AG09309 (cell line): ENCODE results near the gene YPEL4.

Experiments used
- DNase-seq: peaks from one replicate; pipeline ENCODE4 v3.0.0-alpha.2; 2010; ENCODE audit warnings: low read depth
- H3K4me3 ChIP-seq: 2 replicates; pipeline ENCODE4 v1.5.1; 2011; ENCODE audit warnings: mild to moderate bottlenecking, low read depth, low read length, moderate library complexity; ENCODE audit not compliant: control insufficient read depth
- TF ChIP-seq, protein P1 (sequence below): IDR thresholded peaks from 2 replicates; pipeline ENCODE4 v1.5.1; 2011; ENCODE audit warnings: mild to moderate bottlenecking, low read depth, low read length, inconsistent platforms; ENCODE audit not compliant: insufficient read depth, control insufficient read depth; ENCODE audit errors: missing control alignments

Gene YPEL4

DNA sequence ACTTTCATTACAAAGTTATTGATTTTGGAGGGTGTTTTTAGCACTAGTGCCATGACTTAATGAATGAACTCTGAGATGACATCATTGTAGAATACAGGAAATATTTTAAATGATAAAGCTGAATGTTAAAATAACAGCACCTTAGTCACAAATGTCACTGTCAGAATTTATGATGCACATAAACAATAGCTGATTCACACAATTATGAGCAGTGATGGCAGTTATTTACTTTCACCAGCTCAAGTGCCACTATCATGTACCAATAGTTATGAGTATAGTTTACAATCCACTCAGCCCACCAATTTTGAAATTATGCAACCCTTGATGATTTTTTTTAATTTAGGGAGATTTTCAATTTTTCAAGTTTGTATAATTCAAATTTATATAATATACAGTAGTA, 29.2 kb downstream of the YPEL4 start:
- H3K4me3 ChIP-seq, result no peak overlapping the region
- TF ChIP-seq, protein P1, sequence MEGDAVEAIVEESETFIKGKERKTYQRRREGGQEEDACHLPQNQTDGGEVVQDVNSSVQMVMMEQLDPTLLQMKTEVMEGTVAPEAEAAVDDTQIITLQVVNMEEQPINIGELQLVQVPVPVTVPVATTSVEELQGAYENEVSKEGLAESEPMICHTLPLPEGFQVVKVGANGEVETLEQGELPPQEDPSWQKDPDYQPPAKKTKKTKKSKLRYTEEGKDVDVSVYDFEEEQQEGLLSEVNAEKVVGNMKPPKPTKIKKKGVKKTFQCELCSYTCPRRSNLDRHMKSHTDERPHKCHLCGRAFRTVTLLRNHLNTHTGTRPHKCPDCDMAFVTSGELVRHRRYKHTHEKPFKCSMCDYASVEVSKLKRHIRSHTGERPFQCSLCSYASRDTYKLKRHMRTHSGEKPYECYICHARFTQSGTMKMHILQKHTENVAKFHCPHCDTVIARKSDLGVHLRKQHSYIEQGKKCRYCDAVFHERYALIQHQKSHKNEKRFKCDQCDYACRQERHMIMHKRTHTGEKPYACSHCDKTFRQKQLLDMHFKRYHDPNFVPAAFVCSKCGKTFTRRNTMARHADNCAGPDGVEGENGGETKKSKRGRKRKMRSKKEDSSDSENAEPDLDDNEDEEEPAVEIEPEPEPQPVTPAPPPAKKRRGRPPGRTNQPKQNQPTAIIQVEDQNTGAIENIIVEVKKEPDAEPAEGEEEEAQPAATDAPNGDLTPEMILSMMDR, result no peak
- no peak for DNase-seq

DNA sequence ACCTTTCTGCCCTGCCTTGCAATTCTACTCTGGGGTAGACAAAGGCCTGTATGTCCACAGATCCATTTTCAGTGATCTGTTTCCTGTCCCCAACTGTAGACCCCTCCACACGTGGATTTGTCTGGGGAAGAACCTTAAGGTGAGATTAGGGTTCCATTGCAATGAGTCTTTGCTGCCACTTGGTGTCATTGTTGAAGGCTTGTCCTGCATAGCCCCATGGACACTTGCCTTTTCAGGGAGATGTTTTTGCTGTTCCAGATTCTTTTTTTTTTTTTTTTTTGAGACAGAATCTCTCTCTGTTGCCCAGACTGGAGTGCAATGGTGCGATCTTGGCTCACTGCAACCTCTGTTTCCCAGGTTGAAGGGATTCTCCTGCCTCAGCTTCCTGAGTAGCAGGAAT, 30.4 kb downstream of the YPEL4 start:
- TF ChIP-seq, protein P1, result no peak
- no peak for DNase-seq
- H3K4me3 ChIP-seq, result no peak overlapping the region

DNA sequence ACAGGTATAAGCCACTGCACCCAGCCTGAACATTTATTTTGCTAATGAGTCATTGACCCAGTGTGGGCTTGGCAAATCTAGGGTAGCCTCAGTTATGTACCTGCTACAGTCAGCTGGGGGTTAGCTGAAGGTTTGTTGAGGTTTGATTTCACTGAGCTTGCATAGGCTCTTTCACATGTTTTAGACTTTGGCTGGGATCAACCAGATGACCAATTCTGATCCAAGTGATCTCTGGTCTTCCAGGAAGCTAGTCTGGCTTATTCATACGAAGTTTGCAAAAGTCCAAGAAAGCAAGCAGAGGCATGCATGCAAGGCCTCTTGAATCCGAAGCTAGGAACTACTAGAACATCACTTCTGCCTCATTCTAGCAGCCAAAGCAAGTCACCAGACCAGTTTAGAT, 31.3 kb downstream of the YPEL4 start:
- H3K4me3 ChIP-seq, result no peak overlapping the region
- no peak for DNase-seq
- TF ChIP-seq, protein P1, result no peak

DNA sequence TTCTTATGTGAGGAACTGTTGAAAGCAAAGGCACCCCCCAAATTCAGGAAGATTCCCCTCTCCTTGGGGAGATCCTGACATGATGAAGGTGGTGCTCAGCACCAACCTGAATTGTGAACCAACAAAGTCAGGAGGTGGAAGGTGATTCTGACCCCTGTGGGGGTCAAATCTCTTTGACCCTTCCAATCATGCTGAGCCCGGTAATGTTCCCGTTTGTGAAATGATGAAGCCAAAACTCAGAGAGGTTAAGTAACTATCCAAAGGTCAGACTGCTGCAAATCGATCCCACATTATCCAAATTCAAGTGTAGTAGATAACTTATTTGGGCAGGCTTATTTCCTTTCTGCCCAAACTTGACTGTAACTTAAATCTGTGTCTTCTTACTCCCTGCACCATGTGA, 33.1 kb downstream of the YPEL4 start:
- TF ChIP-seq, protein P1, result no peak
- DNase-seq, result no peak

DNA sequence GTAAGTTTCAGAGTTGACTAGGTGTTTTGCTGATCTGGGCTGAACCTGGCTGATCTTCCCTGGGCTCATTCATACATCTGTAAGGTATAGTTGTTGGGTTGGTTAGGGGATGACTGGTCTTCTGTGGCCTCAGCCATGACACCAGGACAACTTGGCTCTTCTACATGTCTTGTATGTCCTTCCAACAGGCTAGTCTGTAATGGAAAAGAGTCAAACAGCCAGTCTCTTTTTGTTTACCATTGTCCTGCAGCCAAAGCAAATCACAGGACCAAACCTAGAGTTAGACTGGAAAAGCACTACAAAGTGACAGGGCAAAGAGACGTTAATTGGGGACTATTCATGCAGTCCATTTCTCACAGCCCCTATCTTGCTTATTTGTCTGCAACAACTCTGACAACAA, 34.4 kb downstream of the YPEL4 start:
- H3K4me3 ChIP-seq, result no peak overlapping the region
- TF ChIP-seq, protein P1, result no peak
- DNase-seq, result no peak

More for the DNA sequence above, 33.1 kb downstream of the YPEL4 start:
- H3K4me3 ChIP-seq, result no peak overlapping the region

DNA sequence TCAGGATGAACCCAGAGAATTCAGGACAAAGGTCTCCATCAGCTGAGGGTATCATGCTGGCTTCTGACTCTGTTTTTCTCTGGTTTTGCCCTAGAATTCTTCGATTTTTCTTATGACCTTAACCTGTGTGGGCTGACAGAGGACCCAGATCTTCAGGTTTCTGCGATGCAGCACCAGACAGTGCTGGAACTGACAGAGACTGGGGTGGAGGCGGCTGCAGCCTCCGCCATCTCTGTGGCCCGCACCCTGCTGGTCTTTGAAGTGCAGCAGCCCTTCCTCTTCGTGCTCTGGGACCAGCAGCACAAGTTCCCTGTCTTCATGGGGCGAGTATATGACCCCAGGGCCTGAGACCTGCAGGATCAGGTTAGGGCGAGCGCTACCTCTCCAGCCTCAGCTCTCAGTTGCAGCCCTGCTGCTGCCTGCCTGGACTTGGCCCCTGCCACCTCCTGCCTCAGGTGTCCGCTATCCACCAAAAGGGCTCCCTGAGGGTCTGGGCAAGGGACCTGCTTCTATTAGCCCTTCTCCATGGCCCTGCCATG, 35.4 kb downstream of the YPEL4 start:
- TF ChIP-seq, protein P1, result no peak
- no peak for DNase-seq
- H3K4me3 ChIP-seq, result no peak overlapping the region

DNA sequence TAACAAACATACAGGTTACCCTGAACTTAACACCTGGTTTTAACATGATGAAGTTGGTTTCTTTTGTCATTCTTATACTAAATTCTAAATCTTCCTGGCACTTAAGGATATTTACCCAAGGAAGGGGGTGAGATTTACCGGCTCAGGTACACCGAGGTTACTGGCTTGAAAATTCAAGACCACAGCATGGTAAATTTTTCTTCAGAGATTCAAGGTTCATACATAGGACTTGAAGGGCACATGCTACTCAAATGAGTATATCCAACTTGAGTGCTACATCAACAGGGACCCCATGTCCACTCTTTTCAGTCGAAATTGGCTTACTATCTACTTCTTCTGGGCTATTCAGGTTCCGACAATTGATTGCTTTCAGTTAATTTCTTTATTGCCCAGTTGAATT, 39.5 kb downstream of the YPEL4 start:
- DNase-seq, result no peak
- TF ChIP-seq, protein P1, result no peak
- no peak overlapping the region for H3K4me3 ChIP-seq
